Measurements from ENCODE around the gene INPP4B.
"Not testable (repeated sequence)": the region's sequence is repeated elsewhere in the genome, so short reads cannot be mapped to it uniquely, and the experiment has no call there.

Gene INPP4B

GRCh38 chr4:142663828-142664227 lies 182.3 kb downstream of the INPP4B start:
- DNase-seq = no peak

- DNase-seq = no peak
Observed at GRCh38 chr4:142660728-142661127, 185.4 kb downstream of the INPP4B start.

GRCh38 chr4:142656178-142656577 lies 189.9 kb downstream of the INPP4B start:
- DNase-seq = peak; percentile 13

DNA sequence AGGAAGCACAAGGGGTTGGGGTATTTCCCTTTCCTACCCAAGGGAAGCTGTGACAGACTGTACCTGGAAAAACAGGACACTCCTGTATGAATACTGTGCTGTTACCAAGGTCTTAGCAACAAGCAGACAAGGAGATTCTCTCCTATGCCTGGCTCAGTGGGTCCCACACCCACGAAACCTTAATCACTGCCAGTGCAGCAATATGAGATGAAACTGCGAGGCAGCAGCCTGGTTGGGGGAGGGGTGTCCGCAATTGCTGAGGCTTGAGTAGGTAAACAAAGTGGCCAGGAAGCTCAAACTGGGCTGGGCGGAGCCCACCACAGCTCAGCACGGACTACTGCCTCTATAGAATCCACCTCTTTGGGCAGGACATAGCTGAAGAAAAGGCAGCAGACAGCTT lies 197.7 kb downstream of the INPP4B start:
- DNase-seq = no peak

- no peak for DNase-seq
Observed at GRCh38 chr4:142645475-142646108, 200.5 kb downstream of the INPP4B start.

- DNase-seq = not testable (repeated sequence)
Observed at GRCh38 chr4:142644628-142645027, 201.5 kb downstream of the INPP4B start.

DNA sequence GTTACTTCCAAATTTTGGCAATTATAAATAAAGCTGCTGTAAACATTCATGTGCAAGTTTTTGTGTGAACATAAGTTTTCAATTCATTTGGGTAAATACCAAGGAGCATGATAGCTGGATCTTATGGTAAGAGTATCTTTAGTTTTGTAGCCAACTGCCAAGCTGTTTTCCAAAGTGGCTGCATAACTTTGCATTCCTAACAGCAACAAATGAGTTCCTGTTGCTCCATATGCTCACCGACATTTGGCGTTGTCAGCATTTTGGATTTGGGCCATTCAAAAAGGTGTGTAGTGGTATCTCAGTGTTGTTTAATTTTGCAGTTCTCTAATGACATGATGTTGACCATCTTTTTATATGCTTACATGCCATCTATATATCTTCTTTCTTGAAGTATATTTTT lies 208.5 kb downstream of the INPP4B start:
- no peak for DNase-seq

- no peak for DNase-seq
Observed at GRCh38 chr4:142631836-142632235, 214.3 kb downstream of the INPP4B start.

GRCh38 chr4:142615324-142615665 lies 230.8 kb downstream of the INPP4B start:
- DNase-seq = no peak

- DNase-seq = no peak
Observed at GRCh38 chr4:142614621-142615323, 231.3 kb downstream of the INPP4B start.

- DNase-seq = no peak
Observed at GRCh38 chr4:142607976-142608375, 238.1 kb downstream of the INPP4B start.

DNA sequence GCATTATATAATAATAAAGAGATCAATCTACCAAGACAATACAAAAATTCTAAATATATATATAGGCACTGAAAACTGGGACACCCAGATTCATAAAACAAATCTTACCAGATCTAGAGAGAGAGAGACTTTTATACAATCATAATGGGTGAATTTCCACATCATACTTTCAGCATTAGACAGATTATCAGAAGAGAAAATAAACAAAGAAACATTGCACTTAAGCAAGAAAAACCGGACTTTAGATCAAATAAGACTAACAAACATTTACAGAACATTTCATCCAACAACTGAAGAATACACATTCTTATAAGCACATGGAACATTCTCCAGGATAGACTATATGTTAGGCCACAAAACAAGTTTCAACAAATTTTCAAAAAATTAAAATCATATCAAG lies 245.1 kb downstream of the INPP4B start:
- no peak for DNase-seq

DNA sequence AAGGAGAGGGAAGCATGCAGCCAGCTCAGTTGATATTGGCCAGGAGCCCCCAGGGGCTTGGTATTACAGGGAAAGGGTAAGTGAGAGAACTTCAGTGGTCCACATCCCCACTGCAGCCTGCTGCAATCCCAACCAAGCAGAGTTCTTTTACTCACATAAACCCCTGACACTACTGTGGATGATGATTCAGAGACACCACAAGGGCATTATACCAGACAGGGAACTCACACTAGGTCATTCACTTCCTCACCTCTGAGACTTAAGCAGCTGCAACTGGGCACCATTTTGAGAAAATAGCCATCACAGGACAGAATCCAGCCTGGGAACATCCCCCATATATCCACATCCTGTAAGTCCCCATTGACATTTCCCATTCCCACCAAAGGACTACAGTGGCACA lies 248.0 kb downstream of the INPP4B start:
- DNase-seq = no peak

DNA sequence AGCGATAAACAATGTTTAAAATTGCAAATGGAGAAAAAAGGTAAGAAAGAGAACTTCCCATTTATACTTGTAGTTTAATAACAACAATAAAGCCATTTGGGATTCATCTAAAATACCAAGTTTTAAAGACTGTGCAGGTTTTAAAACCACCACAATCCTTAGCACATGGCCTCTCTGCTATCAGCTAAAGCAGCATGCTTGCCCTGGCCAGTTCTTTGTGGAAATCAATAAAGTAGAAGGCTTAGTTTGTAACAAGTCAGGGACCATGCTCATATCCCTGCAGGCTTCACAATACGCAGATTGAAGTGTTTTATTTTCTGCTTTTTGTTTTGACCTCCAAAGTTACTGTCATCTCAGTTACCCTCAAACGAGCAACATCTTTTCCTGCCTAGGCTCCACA lies 249.5 kb downstream of the INPP4B start:
- DNase-seq = no peak

DNA sequence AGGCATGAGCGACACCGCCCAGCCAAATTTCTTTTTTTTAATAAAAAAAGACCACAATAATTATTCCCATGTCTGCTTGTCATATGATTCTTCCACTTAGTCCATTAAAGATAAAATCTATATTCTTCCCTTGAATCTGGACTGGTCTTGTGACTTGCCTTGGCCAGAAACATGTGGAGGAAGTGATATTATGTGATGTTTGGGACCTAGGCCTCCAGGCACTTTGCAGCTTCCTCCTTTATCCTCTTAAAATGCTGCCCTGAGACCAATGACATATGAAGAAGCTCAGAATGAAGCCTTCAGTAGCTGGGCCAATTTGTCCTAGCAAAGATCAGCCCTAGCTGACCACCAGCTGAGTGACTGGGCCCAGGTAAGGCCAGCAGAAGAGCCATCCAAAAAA lies 250.0 kb downstream of the INPP4B start:
- no peak for DNase-seq

DNA sequence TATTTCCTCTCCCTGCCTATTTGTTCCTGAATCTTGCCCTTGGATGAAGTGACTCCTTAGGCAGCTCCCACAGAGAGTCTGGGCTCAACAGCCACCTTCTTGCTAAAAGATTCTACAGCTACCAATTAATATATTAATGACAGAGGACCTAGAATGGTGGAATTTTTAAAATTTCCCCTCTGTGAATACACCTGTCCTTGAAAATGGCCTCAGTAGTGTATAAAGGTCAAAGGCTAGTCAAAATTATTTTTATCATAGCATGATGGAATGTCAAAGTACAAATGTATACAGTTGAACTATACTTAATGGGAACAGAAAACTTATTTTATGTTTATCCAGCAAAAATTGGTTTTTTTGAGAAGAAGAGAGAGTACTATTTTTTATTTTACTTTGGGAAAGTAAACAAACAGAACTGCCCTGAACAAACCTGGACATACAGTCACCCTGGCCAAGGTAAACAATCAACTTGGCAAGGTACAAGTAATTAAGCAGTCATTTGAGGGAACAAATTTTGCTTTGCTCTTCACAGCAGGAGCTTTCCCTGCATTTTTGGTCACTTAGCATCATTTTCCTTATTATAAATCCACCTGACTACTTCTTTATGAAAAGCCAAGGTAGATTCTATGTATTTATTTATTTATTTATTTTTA lies 250.8 kb downstream of the INPP4B start:
- no peak for DNase-seq

DNA sequence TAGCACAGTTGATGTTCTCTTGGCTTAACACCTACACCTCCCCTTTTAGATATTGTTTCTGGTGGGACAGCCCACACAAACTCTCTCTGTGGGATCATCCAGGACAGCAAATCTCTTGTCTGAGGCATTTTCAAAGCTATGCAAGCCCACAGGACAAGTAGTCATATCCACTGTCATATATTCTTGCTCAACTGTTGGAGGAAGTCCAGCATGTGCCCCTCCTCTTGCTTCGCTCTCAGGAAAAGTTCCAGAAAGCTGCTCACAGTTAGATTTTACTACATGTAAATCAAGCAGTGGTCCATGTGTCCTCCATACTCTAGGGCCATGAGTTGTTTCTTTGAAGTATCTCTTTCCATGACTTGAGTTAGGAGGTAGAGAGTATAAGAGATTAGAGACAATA lies 260.7 kb downstream of the INPP4B start:
- no peak for DNase-seq

DNA sequence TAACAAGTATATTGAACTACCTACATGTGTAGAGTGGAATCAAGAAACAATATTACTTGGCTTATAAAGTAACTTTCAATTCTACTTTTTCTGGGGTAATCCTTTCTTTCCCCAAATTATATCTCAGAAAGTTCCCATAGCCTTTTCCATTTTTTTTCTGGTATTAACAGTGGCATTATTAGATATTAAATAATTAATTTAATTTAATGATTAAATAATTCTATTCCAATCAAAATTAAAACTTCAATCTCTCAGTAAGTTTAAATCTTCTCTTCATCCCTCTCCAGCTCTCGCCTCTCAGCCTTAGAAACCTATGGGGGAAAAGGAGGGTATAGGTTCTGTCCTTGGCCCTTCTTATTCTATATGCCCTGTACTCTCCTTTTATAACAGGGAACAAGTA lies 262.4 kb downstream of the INPP4B start:
- DNase-seq = no peak

DNA sequence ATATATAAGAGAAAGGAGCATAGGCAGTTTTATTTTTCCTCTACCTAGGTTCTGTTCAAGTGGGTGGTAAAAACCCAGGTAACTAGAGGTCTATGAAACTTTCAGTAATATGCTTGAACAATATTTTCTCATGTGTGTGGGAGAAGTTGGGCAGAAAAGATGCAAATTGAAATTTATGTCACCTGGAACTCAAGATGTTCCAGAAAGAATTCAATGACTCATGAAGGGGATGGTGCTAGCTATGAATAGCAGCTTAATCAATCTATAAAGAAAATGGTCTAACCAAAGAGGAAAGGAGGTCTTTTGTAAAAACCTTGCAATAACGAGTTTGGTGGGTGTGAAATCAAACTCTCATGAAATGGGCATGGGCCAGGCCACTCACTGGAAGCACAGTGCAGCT lies 263.8 kb downstream of the INPP4B start:
- no peak for DNase-seq

GRCh38 chr4:142581881-142582280 lies 264.2 kb downstream of the INPP4B start:
- DNase-seq = no peak

DNA sequence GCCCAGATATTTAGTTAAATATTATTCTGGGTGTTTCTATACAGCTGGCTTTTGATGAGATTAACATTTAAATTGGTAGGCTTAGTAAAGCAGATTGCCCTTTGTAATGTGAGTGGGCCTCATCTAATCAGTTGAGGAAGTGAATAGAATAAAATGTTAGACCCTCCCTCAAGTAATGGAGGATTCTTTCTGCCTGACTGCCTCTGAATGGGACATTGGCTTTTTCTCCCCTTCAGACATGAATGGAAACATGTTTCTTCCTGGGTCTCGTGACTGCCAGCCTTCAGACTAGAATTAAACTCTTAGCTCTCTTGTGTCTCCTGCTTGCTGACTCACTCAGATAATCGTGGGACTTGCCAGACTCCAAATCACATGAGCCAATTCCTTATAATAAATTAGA lies 266.7 kb downstream of the INPP4B start:
- no peak for DNase-seq

GRCh38 chr4:142574306-142574705 lies 271.8 kb downstream of the INPP4B start:
- DNase-seq = no peak

GRCh38 chr4:142572071-142572470 lies 274.0 kb downstream of the INPP4B start:
- DNase-seq = no peak

DNA sequence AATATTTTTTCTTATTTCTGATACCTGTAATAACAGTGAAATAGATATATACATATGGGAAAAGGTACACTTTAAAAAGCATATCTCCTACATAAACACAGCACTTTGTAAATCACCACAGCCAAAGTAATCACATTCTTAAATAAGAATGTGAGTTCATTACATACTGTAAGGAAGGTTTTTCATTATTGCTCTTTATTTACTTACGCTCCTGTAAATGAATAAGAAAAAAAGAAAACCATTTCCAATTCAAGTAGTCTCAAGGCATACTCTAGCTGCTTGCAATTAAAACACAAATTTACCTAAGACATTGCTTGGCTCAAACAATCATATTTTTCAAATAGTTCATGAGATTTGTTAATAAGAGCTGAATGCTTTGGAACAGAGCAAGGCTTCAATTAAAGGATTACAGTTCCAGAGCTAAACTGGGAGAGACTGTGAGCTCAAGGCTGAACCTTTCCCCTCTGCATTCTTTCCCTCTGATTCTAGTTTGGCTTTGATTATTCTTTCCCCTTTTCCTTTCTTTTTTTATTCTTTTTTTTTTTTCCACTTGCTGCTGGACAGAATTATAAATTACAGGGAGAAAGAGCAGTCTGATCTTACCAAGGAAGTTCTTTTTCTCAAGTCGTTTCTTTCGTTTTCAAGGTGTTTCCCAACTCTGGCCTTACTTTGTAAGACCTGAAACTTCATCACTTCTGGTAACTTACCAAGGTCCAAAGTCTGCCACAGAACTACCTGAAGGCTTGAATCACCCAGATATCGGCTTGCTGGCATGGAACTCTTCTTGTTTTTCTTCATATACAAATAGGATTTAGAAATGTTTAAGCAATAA lies 278.3 kb downstream of the INPP4B start:
- no peak for DNase-seq
